Activated CD4-positive, alpha-beta T cell treated with anti-CD3 and anti-CD28 coated beads for 36 hours (primary cell): ENCODE data around the gene FGF12. TPM values are rescaled to one million over a fixed set of nuclear protein-coding genes. Genes with fewer than 3 reads are reported as not detected.

Experiments used
- ATAC-seq: fragments of 200-7000 bp; cut with Tn5 transposase; one replicate; pipeline ENCODE4 v1.10.0; 2021; ENCODE audit warnings: mild to moderate bottlenecking, moderate library complexity
- CTCF ChIA-PET: fragments of 350-600 bp; sonication (Branson Sonifier 250); formaldehyde crosslinking; loops from one replicate; lab custom pipeline; 2021; ENCODE audit warnings: antibody characterized with exemption; lab: Charles Lee
- POLR2A ChIA-PET: fragments of 350-600 bp; sonication (Branson Sonifier 250); formaldehyde crosslinking; loops from one replicate; lab custom pipeline; 2021; ENCODE audit warnings: antibody characterized with exemption, inconsistent platforms; lab: Charles Lee
- DNase-seq: peaks from one replicate; pipeline ENCODE4 v3.0.0-alpha.2; 2020
- H3K27ac Mint-ChIP-seq: one replicate; pipeline ENCODE4 v1.8.0; 2021; ENCODE audit warnings: mixed read lengths
- H3K27me3 Mint-ChIP-seq: one replicate; pipeline ENCODE4 v1.8.0; 2021; ENCODE audit warnings: mixed read lengths
- H3K36me3 Mint-ChIP-seq: one replicate; pipeline ENCODE4 v1.8.0; 2021; ENCODE audit warnings: low read depth, mixed read lengths
- H3K4me1 Mint-ChIP-seq: one replicate; pipeline ENCODE4 v1.8.0; 2021; ENCODE audit warnings: mixed read lengths
- H3K4me3 Mint-ChIP-seq: one replicate; pipeline ENCODE4 v1.8.0; 2021; ENCODE audit warnings: mild to moderate bottlenecking, moderate library complexity, mixed read lengths
- H3K9me3 Mint-ChIP-seq: one replicate; pipeline ENCODE4 v1.8.0; 2021; ENCODE audit warnings: low read depth, mixed read lengths
- intact Hi-C, 2 experiments: fragments of 100-400 bp; cut with DNase I in 1 of 2; cut with micrococcal nuclease in 1 of 2; formaldehyde crosslinking; loops; one replicate each; pipeline versions ENCODE4 v1.14.2 to v1.15.1; 2022 to 2024; cut with DNase I, micrococcal nuclease
- total RNA-seq, 2 experiments: library from RNA; stranded (reverse); gene quantifications; one replicate each; pipeline ENCODE4 v1.2.3, GENCODE V29; 2021

The FGF12 gene
- total RNA-seq, 2 experiments from 2014 or later: not detected

GRCh38 chr3:192636517-192637444 is 90.6 kb downstream of the FGF12 start:
- no peaks in the 10 kb centered on the region for H3K36me3 Mint-ChIP-seq
- H3K27me3 Mint-ChIP-seq: peaks cover 5% of the 10 kb centered on the region
- ChIA-PET CTCF (no interaction called here), POLR2A (interaction anchor here (0.6 kb wide), 1 partner anchor 683 kb away, joined by 3 read pairs; no protein-coding TSS in a partner anchor)
- no peak for ATAC-seq
- no peaks in the 10 kb centered on the region for H3K4me1 Mint-ChIP-seq
- DNase-seq: no peak
- H3K4me3 Mint-ChIP-seq: no peak overlapping the region
- H3K9me3 Mint-ChIP-seq: no peaks in the 10 kb centered on the region
- no peak overlapping the region for H3K27ac Mint-ChIP-seq
- intact Hi-C loops: no loop called here

DNA sequence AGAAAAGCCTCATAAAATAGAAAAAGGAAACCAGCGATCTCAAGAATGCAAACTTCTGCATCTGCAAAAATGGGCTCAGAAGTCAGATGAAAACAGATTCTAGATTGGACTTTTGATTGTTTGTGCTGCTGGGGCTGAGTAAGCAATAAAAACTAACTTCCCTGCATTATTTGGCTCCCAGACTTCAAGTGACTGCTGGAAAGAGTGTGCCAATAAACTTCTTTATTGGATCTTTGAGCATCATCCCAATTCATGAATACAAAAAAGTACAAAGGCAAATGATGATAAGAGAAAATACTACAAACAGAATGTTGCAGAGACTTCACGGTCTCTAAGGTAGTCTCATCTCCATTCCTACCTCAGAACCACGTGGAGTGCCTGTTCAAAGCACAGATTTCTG is 97.9 kb downstream of the FGF12 start:
- no peaks in the 10 kb centered on the region for H3K9me3 Mint-ChIP-seq

GRCh38 chr3:192621909-192622308 is 105.4 kb downstream of the FGF12 start:
- no peaks in the 10 kb centered on the region for H3K27me3 Mint-ChIP-seq
- ChIA-PET POLR2A (no interaction called here), CTCF (no interaction called here)
- DNase-seq: no peak
- no peak overlapping the region for H3K4me3 Mint-ChIP-seq
- no peak for ATAC-seq
- no peak overlapping the region for H3K27ac Mint-ChIP-seq
- no peaks in the 10 kb centered on the region for H3K4me1 Mint-ChIP-seq
- H3K36me3 Mint-ChIP-seq: no peaks in the 10 kb centered on the region
- intact Hi-C loops: no loop called here
- H3K9me3 Mint-ChIP-seq: no peaks in the 10 kb centered on the region

More for the DNA sequence above, 97.9 kb downstream of the FGF12 start:
- Mint-ChIP-seq H3K27me3 (peaks cover 4% of the 10 kb centered on the region), H3K4me1 (no peaks in the 10 kb centered on the region), H3K4me3 (no peak overlapping the region), H3K36me3 (no peaks in the 10 kb centered on the region), H3K27ac (no peak overlapping the region)
- ChIA-PET CTCF (no interaction called here), POLR2A (no interaction called here)
- intact Hi-C loops: no loop called here
- no peak for ATAC-seq
- no peak for DNase-seq

DNA sequence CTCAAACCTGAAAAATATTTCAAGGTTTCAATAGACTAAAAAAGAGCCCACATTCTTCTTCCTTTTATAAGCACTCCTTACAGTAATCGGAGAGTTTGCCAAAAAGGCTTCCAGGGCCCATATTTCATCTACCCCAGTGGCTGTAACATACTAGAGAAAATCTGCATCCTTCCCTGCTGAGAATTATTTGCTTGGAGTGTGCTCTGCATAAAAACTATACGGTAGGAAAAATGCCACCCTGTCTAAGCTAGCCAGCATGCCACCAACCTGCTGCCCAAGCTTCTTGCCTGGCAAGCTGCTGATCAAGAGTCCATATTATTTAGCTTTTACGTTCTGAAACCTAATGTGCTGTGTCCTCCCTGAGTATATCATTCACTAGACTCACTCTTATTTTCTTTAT is 107.1 kb downstream of the FGF12 start:
- Mint-ChIP-seq H3K4me1 (no peaks in the 10 kb centered on the region), H3K27me3 (peaks cover 4% of the 10 kb centered on the region), H3K9me3 (no peaks in the 10 kb centered on the region), H3K36me3 (no peaks in the 10 kb centered on the region), H3K27ac (no peak overlapping the region), H3K4me3 (no peak overlapping the region)
- ATAC-seq (no peak), DNase-seq (no peak)
- intact Hi-C loops: no loop called here
- CTCF ChIA-PET: no interaction called here
- POLR2A ChIA-PET: no interaction called here

- no peaks in the 10 kb centered on the region for H3K9me3 Mint-ChIP-seq
- ChIA-PET CTCF (interaction anchor here (0.6 to 0.8 kb wide), 2 partner anchors 22 to 1472 kb away, joined by 4 read pairs; no protein-coding TSS in a partner anchor), POLR2A (no interaction called here)
- DNase-seq (no peak), ATAC-seq (no peak)
- H3K36me3 Mint-ChIP-seq: no peaks in the 10 kb centered on the region
- H3K27me3 Mint-ChIP-seq: peaks cover 2% of the 10 kb centered on the region
- intact Hi-C loops: no loop called here
- H3K27ac Mint-ChIP-seq: no peak overlapping the region
- no peak overlapping the region for H3K4me3 Mint-ChIP-seq
- no peaks in the 10 kb centered on the region for H3K4me1 Mint-ChIP-seq
Measured at GRCh38 chr3:192611411-192611810, 115.9 kb downstream of the FGF12 start.

GRCh38 chr3:192608726-192609600 is 118.4 kb downstream of the FGF12 start:
- Mint-ChIP-seq H3K27me3 (no peaks in the 10 kb centered on the region), H3K36me3 (no peaks in the 10 kb centered on the region), H3K4me3 (no peak overlapping the region), H3K9me3 (no peaks in the 10 kb centered on the region), H3K27ac (no peak overlapping the region), H3K4me1 (no peaks in the 10 kb centered on the region)
- intact Hi-C loops: no loop called here
- DNase-seq (no peak), ATAC-seq (no peak)
- POLR2A ChIA-PET: no interaction called here
- CTCF ChIA-PET: no interaction called here

DNA sequence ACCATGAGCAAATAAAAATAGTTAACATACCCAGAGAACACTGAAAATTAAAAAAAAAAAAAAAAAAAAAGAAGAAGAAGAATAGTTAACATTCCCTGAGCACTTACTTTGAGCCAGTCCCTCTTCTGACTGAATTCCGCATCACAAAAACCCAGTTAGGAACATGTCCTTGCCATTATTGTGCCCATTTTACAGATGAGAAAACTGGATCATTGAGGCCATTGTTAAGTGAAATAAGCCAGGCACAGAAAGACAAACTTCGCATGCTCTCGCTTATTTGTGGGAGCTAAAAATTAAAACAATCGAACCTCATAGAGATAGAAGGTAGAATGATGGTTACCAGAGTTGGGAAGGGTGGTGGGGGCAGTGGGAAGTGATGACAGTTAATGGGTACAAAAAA is 119.5 kb downstream of the FGF12 start:
- ChIA-PET CTCF (interaction anchor here (0.7 to 1.1 kb wide), 2 partner anchors 180 to 417 kb away, joined by 3 read pairs; no protein-coding TSS in a partner anchor), POLR2A (no interaction called here)
- no peak for DNase-seq
- H3K36me3 Mint-ChIP-seq: no peaks in the 10 kb centered on the region
- intact Hi-C loops: no loop called here
- H3K4me3 Mint-ChIP-seq: no peak overlapping the region
- no peak overlapping the region for H3K27ac Mint-ChIP-seq
- no peak for ATAC-seq
- no peaks in the 10 kb centered on the region for H3K4me1 Mint-ChIP-seq
- H3K27me3 Mint-ChIP-seq: no peaks in the 10 kb centered on the region
- peaks cover 9% of the 10 kb centered on the region for H3K9me3 Mint-ChIP-seq

GRCh38 chr3:192597913-192598312 is 129.4 kb downstream of the FGF12 start:
- ChIA-PET CTCF (interaction anchor here (0.6 to 0.9 kb wide), 2 partner anchors 10 to 138 kb away, joined by 3 read pairs; no protein-coding TSS in a partner anchor), POLR2A (no interaction called here)
- Mint-ChIP-seq H3K27me3 (peaks cover 4% of the 10 kb centered on the region), H3K27ac (no peak overlapping the region), H3K9me3 (peaks cover 3% of the 10 kb centered on the region), H3K4me1 (no peaks in the 10 kb centered on the region), H3K36me3 (no peaks in the 10 kb centered on the region), H3K4me3 (no peak overlapping the region)
- intact Hi-C loops: no loop called here
- DNase-seq (no peak), ATAC-seq (no peak)

GRCh38 chr3:192597506-192597905 is 129.8 kb downstream of the FGF12 start:
- H3K4me1 Mint-ChIP-seq: no peaks in the 10 kb centered on the region
- CTCF ChIA-PET: no interaction called here
- no peak overlapping the region for H3K27ac Mint-ChIP-seq
- H3K4me3 Mint-ChIP-seq: no peak overlapping the region
- peaks cover 2% of the 10 kb centered on the region for H3K9me3 Mint-ChIP-seq
- no peaks in the 10 kb centered on the region for H3K36me3 Mint-ChIP-seq
- peaks cover 4% of the 10 kb centered on the region for H3K27me3 Mint-ChIP-seq
- intact Hi-C loops: no loop called here
- ATAC-seq (no peak), DNase-seq (no peak)
- POLR2A ChIA-PET: no interaction called here

DNA sequence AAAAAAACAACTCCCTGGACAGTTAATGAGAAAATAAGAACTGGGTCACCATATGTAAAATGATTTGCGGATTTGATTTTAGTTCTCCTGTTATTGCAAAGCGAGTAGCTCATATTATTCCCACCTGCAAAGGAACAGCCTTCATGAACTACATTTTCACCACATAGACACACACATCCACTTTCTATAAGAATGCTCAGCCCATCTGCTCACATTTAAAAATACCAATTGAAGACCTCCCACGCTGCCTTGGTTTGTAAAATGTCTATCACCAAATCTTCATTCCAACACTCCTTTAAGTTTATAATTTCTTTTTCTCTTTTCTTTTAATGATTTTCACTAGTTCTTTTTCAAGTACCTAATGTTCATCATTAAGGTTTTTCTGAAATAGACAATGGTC is 148.6 kb downstream of the FGF12 start:
- intact Hi-C loops: no loop called here
- no peak overlapping the region for H3K27ac Mint-ChIP-seq
- POLR2A ChIA-PET: no interaction called here
- H3K9me3 Mint-ChIP-seq: peaks cover 3% of the 10 kb centered on the region
- H3K27me3 Mint-ChIP-seq: peaks cover 2% of the 10 kb centered on the region
- CTCF ChIA-PET: no interaction called here
- no peak for DNase-seq
- no peaks in the 10 kb centered on the region for H3K4me1 Mint-ChIP-seq
- H3K4me3 Mint-ChIP-seq: no peak overlapping the region
- no peaks in the 10 kb centered on the region for H3K36me3 Mint-ChIP-seq
- ATAC-seq: no peak

- Mint-ChIP-seq H3K27ac (no peak overlapping the region), H3K9me3 (peaks cover 3% of the 10 kb centered on the region), H3K27me3 (peaks cover 2% of the 10 kb centered on the region), H3K4me3 (no peak overlapping the region), H3K36me3 (no peaks in the 10 kb centered on the region), H3K4me1 (no peaks in the 10 kb centered on the region)
- ChIA-PET POLR2A (no interaction called here), CTCF (no interaction called here)
- intact Hi-C loops: no loop called here
- ATAC-seq (no peak), DNase-seq (no peak)
Measured at GRCh38 chr3:192577811-192578210, 149.5 kb downstream of the FGF12 start.
